T-cell (primary cell): Measurements from ENCODE around the gene FSTL4. TPM values are rescaled to one million over a fixed set of nuclear protein-coding genes. Genes with fewer than 3 reads are reported as not detected.

Source experiments
- ATAC-seq, 4 experiments: fragments of 200-7000 bp in 3 of 4; fragments of 150-1000 bp in 1 of 4; cut with Tn5 transposase; replicated peaks in 1 of 4; 1 replicate in 3 of 4; 2 replicates in 1 of 4; pipeline ENCODE4 v1.10.0; 2021; ENCODE audit warnings: moderate library complexity in 3 of 4, mild to moderate bottlenecking in 2 of 4, moderate number of reproducible peaks in 1 of 4
- CTCF ChIA-PET, 2 donors: fragments of 300-600 bp; sonication (Branson Sonifier 250); formaldehyde crosslinking; loops; one replicate each; lab custom pipeline; 2022; ENCODE audit warnings: antibody characterized with exemption in 2 of 2; lab: Charles Lee
- POLR2A ChIA-PET, 2 donors: fragments of 300-600 bp; sonication (Branson Sonifier 250); formaldehyde crosslinking; loops; one replicate each; lab custom pipeline; 2022; ENCODE audit warnings: antibody characterized with exemption in 2 of 2; lab: Charles Lee
- DNase-seq, 35 experiments: peaks; one replicate each; pipeline versions ENCODE4 v3.0.0 to v3.0.0-alpha.2; 2013 to 2023
- H3K27ac ChIP-seq: one replicate; pipeline ENCODE4 v1.5.1; 2013; ENCODE audit warnings: low read length
- H3K27me3 ChIP-seq, 2 experiments: replicated peaks in 1 of 2; 1 replicate in 1 of 2; 2 replicates in 1 of 2; pipeline versions ENCODE4 v1.6.1 to v1.7.0; 2013; ENCODE audit warnings: low read length in 1 of 2, mixed read lengths in 1 of 2; ENCODE audit not compliant: control insufficient read depth in 2 of 2, insufficient read depth in 2 of 2; ENCODE audit errors: extremely low read depth in 1 of 2
- H3K36me3 ChIP-seq, 2 donors: 1 replicate in 1 of 2; 2 replicates in 1 of 2; pipeline versions ENCODE4 v1.6.1 to v1.7.0; 2013; ENCODE audit warnings: low read length in 1 of 2; ENCODE audit not compliant: control insufficient read depth in 2 of 2, insufficient read depth in 1 of 2; ENCODE audit errors: extremely low read depth in 1 of 2
- H3K4me1 ChIP-seq, 2 experiments: 1 replicate in 1 of 2; 2 replicates in 1 of 2; pipeline versions ENCODE4 v1.6.1 to v1.7.0; 2013; ENCODE audit warnings: low read length in 2 of 2, mixed read lengths in 1 of 2; ENCODE audit not compliant: insufficient read depth in 2 of 2, control insufficient read depth in 1 of 2; ENCODE audit errors: extremely low read depth in 1 of 2
- H3K4me3 ChIP-seq, 2 donors: 1 replicate in 1 of 2; 2 replicates in 1 of 2; pipeline versions ENCODE4 v1.5.1 to v1.7.0; 2013; ENCODE audit warnings: mild to moderate bottlenecking in 2 of 2, low read length in 1 of 2, moderate library complexity in 1 of 2; ENCODE audit not compliant: control insufficient read depth in 1 of 2; ENCODE audit errors: extremely low read depth in 1 of 2
- H3K9me3 ChIP-seq: 2 replicates; pipeline ENCODE4 v1.7.0; 2013
- H3K27ac Mint-ChIP-seq, 2 donors: one replicate each; pipeline ENCODE4 v1.8.0; 2020 to 2021; ENCODE audit warnings: mild to moderate bottlenecking in 2 of 2, mixed read lengths in 2 of 2
- H3K27me3 Mint-ChIP-seq, 2 donors: one replicate each; pipeline ENCODE4 v1.8.0; 2021 to 2022; ENCODE audit warnings: mixed read lengths in 2 of 2
- H3K36me3 Mint-ChIP-seq: one replicate; pipeline ENCODE4 v1.8.0; 2021; ENCODE audit warnings: mixed read lengths
- H3K4me1 Mint-ChIP-seq, 3 donors: one replicate each; pipeline ENCODE4 v1.8.0; 2020 to 2022; ENCODE audit warnings: mixed read lengths in 3 of 3, mild to moderate bottlenecking in 1 of 3
- H3K4me3 Mint-ChIP-seq, 3 donors: one replicate each; pipeline ENCODE4 v1.8.0; 2020 to 2022; ENCODE audit warnings: mild to moderate bottlenecking in 3 of 3, mixed read lengths in 3 of 3, moderate library complexity in 3 of 3
- H3K9me3 Mint-ChIP-seq, 3 donors: one replicate each; pipeline ENCODE4 v1.8.0; 2020 to 2022; ENCODE audit warnings: mixed read lengths in 3 of 3
- WGBS: methylation state at CpG from one replicate; pipeline ENCODE4 v1.1.5; 2013; ENCODE audit warnings: missing lambda C conversion rate; ENCODE audit not compliant: insufficient coverage; 5-methylcytosine and 5-hydroxymethylcytosine counted together
- total RNA-seq, 35 experiments: library from RNA in 6 of 35; stranded (reverse) in 6 of 35; fragments of 120-200 nt in 1 of 35; gene quantifications; one replicate each; pipeline versions ENCODE4 v1.2.1 to v1.2.4 and lab custom pipeline; 2013 to 2026

The FSTL4 gene
- total RNA-seq, 5 donors from 2014 or later (not counting 1 experiment from before 2014, with no cell fraction given) = 1.6 TPM; not detected in 3

- WGBS = 69% methylated on average over 3 of the region's 4 CpGs
- Mint-ChIP-seq H3K27me3 (peaks cover 31 to 43% of the 10 kb centered on the region in 2 donors), H3K36me3 (no peaks in the 10 kb centered on the region), H3K4me3 (no peak overlapping the region), H3K4me1 (no peaks in the 10 kb centered on the region), H3K9me3 (no peaks in the 10 kb centered on the region), H3K27ac (no peak overlapping the region)
- Histone ChIP-seq H3K4me1 (no peaks in the 10 kb centered on the region), H3K27me3 (peaks cover 0 to 4% of the 10 kb centered on the region in 2 experiments), H3K27ac (no peak overlapping the region), H3K4me3 (no peak overlapping the region), H3K36me3 (no peaks in the 10 kb centered on the region), H3K9me3 (no peaks in the 10 kb centered on the region)
- DNase-seq = no peak
- ATAC-seq = no peak
- ChIA-PET CTCF (no interaction called here), POLR2A (no interaction called here)
These were observed 27.6 kb upstream of the FSTL4 start for GRCh38 chr5:133639850-133640528.

DNA sequence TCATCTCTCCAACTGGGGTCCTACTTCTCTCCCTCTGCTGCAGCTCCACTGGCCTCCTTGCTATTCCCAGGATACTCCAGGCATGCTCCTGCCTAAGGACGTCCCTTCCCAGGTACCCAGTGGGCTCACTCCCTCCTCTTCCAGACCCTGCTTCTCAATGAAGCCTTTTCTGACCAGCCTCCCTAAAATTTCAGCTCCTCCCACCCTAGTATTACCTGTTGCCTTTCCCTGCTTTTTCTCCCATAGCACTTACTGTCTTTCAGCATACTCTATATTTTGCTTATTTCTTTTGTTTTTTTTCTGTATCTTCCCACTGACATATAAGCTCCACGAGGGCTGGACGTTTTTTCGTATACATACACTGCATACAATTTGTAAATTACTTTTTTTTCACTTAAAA lies 26.1 kb upstream of the FSTL4 start:
- Histone ChIP-seq H3K27ac (no peak overlapping the region), H3K36me3 (no peaks in the 10 kb centered on the region), H3K4me3 (no peak overlapping the region), H3K4me1 (no peaks in the 10 kb centered on the region), H3K27me3 (peaks cover 0 to 4% of the 10 kb centered on the region in 2 experiments), H3K9me3 (no peaks in the 10 kb centered on the region)
- peaks cover 3% of the 10 kb centered on the region in 3 donors for H3K9me3 Mint-ChIP-seq
- no peak overlapping the region for H3K27ac Mint-ChIP-seq
- H3K36me3 Mint-ChIP-seq = no peaks in the 10 kb centered on the region
- H3K4me3 Mint-ChIP-seq = no peak overlapping the region
- no peak for ATAC-seq
- ChIA-PET CTCF (interaction anchor here (0.5 to 0.7 kb wide), 2 partner anchors 11 to 15 kb away, joined by 3 to 4 read pairs; no protein-coding TSS in a partner anchor), POLR2A (no interaction called here)
- peaks cover 25 to 39% of the 10 kb centered on the region in 2 donors for H3K27me3 Mint-ChIP-seq
- no peak for DNase-seq
- no peaks in the 10 kb centered on the region for H3K4me1 Mint-ChIP-seq
- 23% methylated on average over 1 of the region's 4 CpGs for WGBS

DNA sequence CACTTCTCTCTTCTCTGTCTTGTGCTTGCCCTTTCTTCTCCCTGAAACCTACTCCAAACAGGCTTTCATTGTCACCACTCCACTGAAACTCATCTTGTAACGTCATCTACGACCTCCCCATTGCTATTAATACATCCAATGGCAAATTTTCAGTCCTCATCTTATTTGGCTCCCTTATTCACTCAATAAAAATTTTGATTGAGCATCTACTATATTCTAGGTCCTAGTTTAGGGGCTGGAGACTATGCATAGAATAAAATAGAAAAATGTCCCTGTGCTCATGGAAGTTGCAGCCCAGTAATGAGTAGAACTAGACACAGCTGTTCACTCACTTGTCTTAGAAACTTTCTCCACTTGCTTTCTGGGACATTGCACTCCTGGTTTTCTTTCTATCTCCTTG lies 24.9 kb upstream of the FSTL4 start:
- WGBS = no CpG with 5 or more reads among the region's 2 CpGs
- POLR2A ChIA-PET = no interaction called here
- Mint-ChIP-seq H3K4me3 (no peak overlapping the region), H3K27ac (no peak overlapping the region), H3K9me3 (peaks cover 8 to 9% (median 8%) of the 10 kb centered on the region in 3 donors), H3K27me3 (peaks cover 25 to 41% of the 10 kb centered on the region in 2 donors), H3K4me1 (no peaks in the 10 kb centered on the region), H3K36me3 (no peaks in the 10 kb centered on the region)
- H3K27ac ChIP-seq = no peak overlapping the region
- CTCF ChIA-PET = no interaction called here
- DNase-seq (no peak), ATAC-seq (no peak)
- peaks cover 0 to 4% of the 10 kb centered on the region in 2 experiments for H3K27me3 ChIP-seq
- H3K4me3 ChIP-seq = no peak overlapping the region
- no peaks in the 10 kb centered on the region for H3K9me3 ChIP-seq
- H3K4me1 ChIP-seq = no peaks in the 10 kb centered on the region
- H3K36me3 ChIP-seq = no peaks in the 10 kb centered on the region

GRCh38 chr5:133635051-133635450 lies 22.7 kb upstream of the FSTL4 start:
- no peak overlapping the region for H3K27ac Mint-ChIP-seq
- ChIA-PET CTCF (no interaction called here), POLR2A (no interaction called here)
- no peaks in the 10 kb centered on the region for H3K36me3 ChIP-seq
- H3K27me3 Mint-ChIP-seq = peaks cover 30 to 44% of the 10 kb centered on the region in 2 donors
- H3K9me3 Mint-ChIP-seq = peaks cover 8 to 9% (median 8%) of the 10 kb centered on the region in 3 donors
- no CpG with 5 or more reads among the region's 1 CpG for WGBS
- H3K4me3 Mint-ChIP-seq = no peak overlapping the region
- no peak for DNase-seq
- H3K27me3 ChIP-seq = no peaks in the 10 kb centered on the region
- no peaks in the 10 kb centered on the region for H3K4me1 Mint-ChIP-seq
- no peak overlapping the region for H3K4me3 ChIP-seq
- no peaks in the 10 kb centered on the region for H3K9me3 ChIP-seq
- H3K36me3 Mint-ChIP-seq = no peaks in the 10 kb centered on the region
- no peak for ATAC-seq
- no peaks in the 10 kb centered on the region for H3K4me1 ChIP-seq
- no peak overlapping the region for H3K27ac ChIP-seq

GRCh38 chr5:133627180-133627579 lies 14.8 kb upstream of the FSTL4 start:
- DNase-seq = no peak
- peaks cover 5 to 13% (median 8%) of the 10 kb centered on the region in 3 donors for H3K9me3 Mint-ChIP-seq
- H3K4me1 Mint-ChIP-seq = no peaks in the 10 kb centered on the region
- Histone ChIP-seq H3K4me1 (no peaks in the 10 kb centered on the region), H3K27me3 (peaks cover 0 to 3% of the 10 kb centered on the region in 2 experiments), H3K4me3 (no peak overlapping the region), H3K36me3 (no peaks in the 10 kb centered on the region), H3K27ac (no peak overlapping the region), H3K9me3 (no peaks in the 10 kb centered on the region)
- ATAC-seq = no peak
- H3K27ac Mint-ChIP-seq = no peak overlapping the region
- ChIA-PET POLR2A (no interaction called here), CTCF (no interaction called here)
- H3K4me3 Mint-ChIP-seq = no peak overlapping the region
- H3K27me3 Mint-ChIP-seq = peaks cover 43 to 45% of the 10 kb centered on the region in 2 donors
- H3K36me3 Mint-ChIP-seq = no peaks in the 10 kb centered on the region
- no CpG with 5 or more reads among the region's 1 CpG for WGBS

DNA sequence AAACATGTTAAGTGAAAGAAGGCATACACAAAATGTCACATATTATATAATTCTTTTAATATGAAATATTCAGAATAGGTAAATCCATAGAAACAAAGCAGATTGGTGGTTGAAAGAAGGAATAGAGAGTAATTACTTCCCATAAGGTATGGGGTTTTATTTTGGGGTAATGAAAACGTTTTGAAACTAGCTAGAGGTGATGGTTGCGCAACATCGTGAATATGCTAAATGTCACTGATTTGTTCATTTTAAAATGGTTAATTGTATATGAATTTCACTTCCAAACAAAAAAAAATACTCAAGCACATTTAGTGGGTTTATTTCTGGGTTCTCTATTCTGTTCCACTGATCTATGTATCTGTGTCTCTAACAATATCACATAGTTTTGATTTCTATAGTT lies 12.0 kb upstream of the FSTL4 start:
- CTCF ChIA-PET = no interaction called here
- Histone ChIP-seq H3K9me3 (no peaks in the 10 kb centered on the region), H3K4me1 (no peaks in the 10 kb centered on the region), H3K27me3 (peaks cover 0 to 3% of the 10 kb centered on the region in 2 experiments), H3K27ac (no peak overlapping the region), H3K4me3 (no peak overlapping the region), H3K36me3 (no peaks in the 10 kb centered on the region)
- no CpG with 5 or more reads among the region's 3 CpGs for WGBS
- H3K36me3 Mint-ChIP-seq = no peaks in the 10 kb centered on the region
- DNase-seq (no peak), ATAC-seq (no peak)
- H3K4me3 Mint-ChIP-seq = no peak overlapping the region
- H3K27ac Mint-ChIP-seq = no peak overlapping the region
- H3K9me3 Mint-ChIP-seq = peaks cover 5 to 13% (median 8%) of the 10 kb centered on the region in 3 donors
- peaks cover 38% of the 10 kb centered on the region in 2 donors for H3K27me3 Mint-ChIP-seq
- H3K4me1 Mint-ChIP-seq = no peaks in the 10 kb centered on the region
- POLR2A ChIA-PET = interaction anchor here in 1 of 2 donors (0.6 kb wide), 1 partner anchor 1565 kb away, joined by 5 read pairs; no protein-coding TSS in a partner anchor
